GM18867 (cell line): ENCODE measurements around the gene CAD.

Source experiments
- ATAC-seq: cut with Tn5 transposase; IDR thresholded peaks from one replicate; pipeline ENCODE4 v1.9.1; 2021; ENCODE audit warnings: mild to moderate bottlenecking, moderate library complexity; ENCODE audit not compliant: unreplicated experiment

Gene CAD

DNA sequence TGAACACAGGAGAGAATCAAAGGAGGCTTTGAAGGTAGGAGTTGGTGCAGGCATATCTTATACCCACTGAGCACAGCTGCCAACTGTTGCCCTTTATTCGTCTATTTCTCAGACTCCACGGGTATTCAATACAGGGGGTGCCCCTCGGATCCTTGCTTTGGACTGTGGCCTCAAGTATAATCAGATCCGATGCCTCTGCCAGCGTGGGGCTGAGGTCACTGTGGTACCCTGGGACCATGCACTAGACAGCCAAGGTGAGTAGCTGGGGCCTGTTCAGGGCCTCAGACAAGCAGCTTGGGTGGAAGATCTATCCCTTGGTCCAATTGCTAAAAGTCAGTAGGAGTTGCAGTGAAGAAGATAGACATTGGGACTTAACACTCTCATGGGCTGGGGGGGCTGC, 5.2 kb downstream of the CAD start:
- ATAC-seq = no peak

DNA sequence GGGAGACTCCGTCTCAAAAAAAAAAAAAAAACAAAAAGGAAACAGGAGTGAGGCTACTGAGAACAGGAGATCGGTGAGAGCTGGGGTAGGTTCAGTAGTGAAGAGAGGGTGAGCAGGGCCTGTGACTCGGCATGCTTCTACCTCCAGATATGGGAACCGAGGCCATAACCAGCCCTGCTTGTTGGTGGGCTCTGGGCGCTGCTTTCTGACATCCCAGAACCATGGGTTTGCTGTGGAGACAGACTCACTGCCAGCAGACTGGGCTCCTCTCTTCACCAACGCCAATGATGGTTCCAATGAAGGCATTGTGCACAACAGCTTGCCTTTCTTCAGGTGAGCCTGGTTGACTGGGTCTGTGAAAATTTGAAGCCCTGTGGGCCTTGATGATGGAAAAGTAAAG, 6.2 kb downstream of the CAD start:
- no peak for ATAC-seq

DNA sequence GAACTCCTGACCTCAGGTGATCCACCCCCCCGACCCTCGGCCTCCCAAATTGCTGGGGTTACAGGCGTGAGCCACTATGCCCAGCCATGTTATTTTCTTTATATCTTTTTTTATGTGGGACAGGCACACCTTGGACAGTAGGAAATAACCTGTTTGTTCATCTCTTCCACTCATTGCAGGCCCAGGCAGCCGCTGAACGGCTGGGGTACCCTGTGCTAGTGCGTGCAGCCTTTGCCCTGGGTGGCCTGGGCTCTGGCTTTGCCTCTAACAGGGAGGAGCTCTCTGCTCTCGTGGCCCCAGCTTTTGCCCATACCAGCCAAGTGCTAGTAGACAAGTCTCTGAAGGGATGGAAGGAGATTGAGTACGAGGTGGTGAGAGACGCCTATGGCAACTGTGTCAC, 8.4 kb downstream of the CAD start:
- no peak for ATAC-seq

DNA sequence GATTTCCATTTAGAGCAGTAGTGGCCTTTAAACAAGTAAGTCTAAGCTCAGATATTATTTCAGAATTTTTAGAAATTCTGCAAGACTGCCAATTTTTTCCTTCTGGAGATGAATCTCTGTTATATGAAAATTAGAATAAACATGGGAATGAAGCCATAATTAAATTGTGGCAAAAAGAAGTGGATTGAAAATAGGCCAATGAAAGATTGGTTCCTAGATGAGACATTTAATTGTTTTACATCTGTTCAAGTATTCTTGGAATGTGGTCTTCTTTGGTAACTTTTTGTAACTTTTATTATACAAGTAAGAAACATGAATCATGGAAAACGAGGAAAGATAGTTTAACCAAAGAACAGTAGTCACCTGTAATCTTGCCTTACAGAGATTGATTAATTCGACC, 10.3 kb downstream of the CAD start:
- ATAC-seq = no peak

DNA sequence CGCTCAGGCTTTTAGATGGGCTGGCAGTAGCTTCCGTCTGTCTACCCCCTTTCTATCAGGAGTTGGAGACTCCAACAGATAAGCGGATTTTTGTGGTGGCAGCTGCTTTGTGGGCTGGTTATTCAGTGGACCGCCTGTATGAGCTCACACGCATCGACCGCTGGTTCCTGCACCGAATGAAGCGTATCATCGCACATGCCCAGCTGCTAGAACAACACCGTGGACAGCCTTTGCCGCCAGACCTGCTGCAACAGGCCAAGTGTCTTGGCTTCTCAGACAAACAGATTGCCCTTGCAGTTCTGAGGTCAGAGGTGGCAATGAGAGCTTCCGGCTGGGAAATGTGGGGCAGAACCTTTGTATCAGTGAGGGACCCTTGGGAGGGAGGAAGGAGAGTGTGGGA, 14.8 kb downstream of the CAD start:
- ATAC-seq = no peak

DNA sequence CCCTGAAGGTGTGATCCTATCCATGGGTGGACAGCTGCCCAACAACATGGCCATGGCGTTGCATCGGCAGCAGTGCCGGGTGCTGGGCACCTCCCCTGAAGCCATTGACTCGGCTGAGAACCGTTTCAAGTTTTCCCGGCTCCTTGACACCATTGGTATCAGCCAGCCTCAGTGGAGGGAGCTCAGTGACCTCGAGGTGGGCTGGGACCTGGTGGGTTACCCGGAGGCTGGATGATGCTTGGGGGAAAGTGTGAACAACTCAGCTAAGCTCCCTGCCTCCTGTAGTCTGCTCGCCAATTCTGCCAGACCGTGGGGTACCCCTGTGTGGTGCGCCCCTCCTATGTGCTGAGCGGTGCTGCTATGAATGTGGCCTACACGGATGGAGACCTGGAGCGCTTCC, 16.2 kb downstream of the CAD start:
- no peak for ATAC-seq

DNA sequence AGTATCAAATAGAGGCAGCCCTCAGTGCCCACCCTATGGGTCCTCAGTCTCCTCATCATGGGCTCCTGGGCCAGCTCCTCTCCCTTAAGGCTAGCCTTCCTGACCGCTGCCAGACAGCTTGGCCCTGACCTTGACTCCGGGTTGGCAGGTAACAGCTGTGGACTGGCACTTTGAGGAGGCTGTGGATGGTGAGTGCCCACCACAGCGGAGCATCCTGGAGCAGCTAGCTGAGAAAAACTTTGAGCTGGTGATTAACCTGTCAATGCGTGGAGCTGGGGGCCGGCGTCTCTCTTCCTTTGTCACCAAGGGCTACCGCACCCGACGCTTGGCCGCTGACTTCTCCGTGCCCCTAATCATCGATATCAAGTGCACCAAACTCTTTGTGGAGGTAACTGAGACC, 19.0 kb downstream of the CAD start:
- ATAC-seq = no peak

DNA sequence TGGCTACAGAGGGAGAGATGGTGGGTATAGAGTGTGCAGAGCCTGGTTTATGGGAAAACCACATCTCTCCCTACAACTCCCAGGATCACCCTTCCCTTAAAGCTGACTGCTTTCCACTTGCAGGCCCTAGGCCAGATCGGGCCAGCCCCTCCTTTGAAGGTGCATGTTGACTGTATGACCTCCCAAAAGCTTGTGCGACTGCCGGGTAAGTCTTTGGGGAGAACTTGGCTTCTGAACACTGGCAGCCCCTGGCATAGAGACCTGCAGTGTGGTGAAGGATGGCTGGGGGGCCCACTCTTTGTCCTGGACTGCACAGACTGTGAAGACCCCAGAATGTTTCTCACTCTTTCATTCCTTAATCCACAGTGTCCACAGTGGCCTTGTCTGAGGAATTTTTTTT, 19.5 kb downstream of the CAD start:
- no peak for ATAC-seq

DNA sequence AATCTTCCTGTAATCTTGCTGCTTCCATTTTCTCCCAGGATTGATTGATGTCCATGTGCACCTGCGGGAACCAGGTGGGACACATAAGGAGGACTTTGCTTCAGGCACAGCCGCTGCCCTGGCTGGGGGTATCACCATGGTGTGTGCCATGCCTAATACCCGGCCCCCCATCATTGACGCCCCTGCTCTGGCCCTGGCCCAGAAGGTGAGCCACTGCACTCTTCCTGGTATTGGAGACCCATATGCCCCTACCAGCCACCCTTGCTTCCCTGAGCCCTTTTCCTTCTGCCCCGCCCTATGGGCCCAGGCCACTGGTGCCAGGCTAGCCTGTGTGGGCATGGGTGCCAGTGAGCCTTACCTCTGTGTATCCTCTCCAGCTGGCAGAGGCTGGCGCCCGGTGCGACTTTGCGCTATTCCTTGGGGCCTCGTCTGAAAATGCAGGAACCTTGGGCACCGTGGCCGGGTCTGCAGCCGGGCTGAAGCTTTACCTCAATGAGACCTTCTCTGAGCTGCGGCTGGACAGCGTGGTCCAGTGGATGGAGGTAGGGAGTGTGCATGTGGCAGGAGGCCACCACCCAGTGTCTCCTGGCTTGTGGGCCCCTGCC, 20.3 kb downstream of the CAD start:
- no peak for ATAC-seq

DNA sequence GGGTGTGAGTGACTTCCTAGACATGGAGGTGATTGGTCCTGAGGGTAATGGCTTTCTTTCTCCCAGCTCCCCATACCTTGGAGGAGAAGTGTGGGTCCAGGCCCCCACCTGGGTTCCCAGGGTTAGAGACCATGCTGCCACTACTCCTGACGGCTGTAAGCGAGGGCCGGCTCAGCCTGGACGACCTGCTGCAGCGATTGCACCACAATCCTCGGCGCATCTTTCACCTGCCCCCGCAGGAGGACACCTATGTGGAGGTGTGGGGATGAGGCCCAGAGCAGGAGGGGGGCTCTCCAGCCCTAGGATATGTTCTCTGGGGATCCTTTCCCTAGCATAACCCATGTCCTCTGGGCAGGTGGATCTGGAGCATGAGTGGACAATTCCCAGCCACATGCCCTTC, 21.8 kb downstream of the CAD start:
- no peak for ATAC-seq

DNA sequence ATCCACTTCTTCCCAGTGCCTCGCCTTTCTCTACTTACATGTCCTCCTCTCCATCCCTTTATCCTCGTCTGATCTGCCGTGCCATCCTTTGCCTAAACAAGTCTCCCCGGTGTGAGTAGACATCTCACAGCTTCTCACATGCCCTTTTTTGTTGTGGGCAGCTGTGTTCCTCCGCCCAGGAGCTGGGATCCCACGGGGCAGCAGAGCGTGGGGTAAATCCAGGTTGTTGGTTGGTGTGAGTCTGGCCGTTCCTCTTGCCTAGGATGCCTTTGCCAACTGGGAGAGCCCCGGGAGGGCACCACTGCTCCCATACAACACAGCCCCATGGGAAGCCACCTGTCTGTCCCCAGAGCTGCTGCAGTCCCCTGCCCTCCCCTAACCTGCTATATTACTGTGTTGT, 23.2 kb downstream of the CAD start:
- no peak for ATAC-seq

DNA sequence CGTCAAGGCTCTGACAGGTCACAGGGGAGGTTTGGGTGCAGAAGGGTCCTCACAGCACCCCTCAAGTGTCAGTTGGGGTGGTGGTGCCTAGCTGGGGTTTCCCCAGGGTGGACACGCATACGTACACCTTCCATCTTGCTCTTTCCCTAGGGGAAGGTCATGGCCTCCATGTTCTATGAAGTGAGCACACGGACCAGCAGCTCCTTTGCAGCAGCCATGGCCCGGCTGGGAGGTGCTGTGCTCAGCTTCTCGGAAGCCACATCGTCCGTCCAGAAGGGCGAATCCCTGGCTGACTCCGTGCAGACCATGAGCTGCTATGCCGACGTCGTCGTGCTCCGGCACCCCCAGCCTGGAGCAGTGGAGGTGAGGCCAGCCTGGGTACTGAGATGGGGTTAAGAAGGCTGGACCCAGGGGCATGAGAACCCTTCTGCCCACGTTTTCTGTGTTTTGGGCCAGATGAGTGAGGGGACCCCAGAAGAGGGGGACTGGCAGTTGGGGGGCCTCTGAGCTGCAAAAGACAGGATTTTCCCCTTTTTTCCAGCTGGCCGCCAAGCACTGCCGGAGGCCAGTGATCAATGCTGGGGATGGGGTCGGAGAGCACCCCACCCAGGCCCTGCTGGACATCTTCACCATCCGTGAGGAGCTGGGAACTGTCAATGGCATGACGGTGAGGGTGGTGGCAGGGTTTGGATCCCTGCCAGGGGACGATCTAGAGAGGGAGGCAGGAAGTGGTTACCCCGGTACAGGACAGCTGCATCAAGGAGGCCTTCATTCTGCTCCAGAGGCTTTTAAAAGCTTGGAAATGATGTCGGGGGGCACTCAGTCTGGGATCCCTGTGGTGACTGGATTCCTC, 24.8 kb downstream of the CAD start:
- ATAC-seq = no peak

DNA sequence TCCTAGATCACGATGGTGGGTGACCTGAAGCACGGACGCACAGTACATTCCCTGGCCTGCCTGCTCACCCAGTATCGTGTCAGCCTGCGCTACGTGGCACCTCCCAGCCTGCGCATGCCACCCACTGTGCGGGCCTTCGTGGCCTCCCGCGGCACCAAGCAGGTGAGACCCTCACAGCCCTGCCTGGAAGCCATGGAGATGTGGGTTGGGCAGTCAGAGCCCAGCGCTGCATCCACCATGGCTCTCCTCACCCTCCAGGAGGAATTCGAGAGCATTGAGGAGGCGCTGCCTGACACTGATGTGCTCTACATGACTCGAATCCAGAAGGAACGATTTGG, 25.4 kb downstream of the CAD start:
- ATAC-seq = no peak

DNA sequence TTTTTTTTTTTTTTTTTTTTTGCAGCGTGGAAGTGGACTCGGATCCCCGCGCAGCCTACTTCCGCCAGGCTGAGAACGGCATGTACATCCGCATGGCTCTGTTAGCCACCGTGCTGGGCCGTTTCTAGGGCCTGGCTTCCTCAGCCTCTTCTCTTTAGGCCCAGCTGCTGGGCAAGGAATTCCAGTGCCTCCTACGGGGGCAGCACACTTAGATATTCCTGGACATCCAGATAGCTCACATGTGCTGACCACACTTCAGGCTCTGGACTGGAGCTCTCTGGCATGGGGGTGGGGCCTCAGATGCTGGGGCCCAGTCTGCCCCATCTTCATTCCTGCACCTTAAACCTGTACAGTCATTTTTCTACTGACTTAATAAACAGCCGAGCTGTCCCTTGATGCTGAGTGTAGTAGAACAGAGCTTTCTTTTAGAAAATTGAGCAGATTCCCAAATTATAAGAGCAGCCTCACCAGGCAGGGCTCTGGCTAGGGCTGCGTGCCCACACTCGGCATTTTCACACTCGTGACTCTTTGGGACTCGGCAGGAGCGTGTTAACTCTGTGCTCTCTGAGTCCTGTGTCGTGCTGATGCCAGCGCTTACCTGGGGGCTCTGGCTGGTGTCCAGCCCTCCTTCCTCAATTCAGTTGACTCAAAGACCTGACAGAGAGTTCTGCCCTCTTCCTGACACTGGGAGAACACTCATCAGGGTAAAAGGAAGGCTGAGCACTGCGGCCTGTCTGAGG, 26.4 kb downstream of the CAD start:
- ATAC-seq = no peak

DNA sequence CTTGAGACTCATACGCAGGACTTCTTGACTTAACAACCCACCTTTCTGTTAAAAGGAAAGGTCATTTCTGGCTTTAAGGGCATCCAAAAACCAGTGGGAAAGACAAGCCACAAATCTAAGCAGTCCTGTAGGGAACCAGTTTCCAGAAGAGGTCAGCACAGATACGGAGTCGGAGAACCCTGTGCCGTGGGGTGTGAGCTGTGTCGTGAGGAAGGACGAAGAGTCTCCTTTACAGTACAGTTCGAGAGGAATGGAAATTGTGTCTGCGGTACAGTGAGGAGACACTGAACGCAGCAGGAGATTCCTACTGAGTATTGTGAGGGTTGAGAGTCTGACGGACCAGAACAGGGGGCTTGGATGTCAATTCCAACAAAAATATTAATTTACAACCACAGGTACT, 27.9 kb downstream of the CAD start:
- no peak for ATAC-seq

DNA sequence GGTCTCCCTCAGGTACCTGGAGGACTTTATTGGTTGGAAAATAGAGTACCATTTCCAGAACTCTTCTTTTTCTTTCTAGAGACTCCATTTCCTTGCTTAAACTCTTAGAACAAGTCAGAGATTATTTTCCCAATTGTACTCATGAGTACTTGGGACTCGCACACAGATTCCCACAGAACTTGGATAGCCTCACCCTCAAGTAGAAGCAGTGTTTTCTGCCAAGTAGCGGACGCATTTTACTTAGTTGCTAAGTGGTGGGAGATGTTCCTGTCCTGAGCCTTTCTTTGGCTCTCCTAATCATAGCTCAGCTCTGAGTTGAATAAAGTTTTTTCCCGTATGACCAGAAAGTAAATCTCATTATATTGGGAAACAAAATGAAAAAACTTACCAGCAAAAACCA, 28.5 kb downstream of the CAD start:
- ATAC-seq = no peak

DNA sequence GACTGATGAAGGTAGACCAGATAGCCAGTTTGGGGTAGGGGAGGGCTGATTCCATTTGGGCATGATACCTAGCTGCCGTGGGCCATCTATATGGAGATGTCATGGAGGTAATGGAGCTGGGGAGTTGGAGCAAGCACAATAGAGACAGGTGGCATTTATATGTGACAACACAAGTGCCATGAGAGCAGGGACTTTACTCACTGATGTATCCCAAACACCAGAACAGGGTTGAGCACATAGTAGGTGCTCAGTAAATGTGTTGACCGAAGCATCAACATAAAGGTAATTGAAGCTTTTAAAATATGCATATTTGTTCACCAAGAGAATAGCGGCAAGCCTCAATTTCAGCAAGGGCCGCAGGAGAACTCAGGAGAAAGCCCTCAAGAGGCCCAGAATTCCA, 30.7 kb downstream of the CAD start:
- ATAC-seq = no peak

DNA sequence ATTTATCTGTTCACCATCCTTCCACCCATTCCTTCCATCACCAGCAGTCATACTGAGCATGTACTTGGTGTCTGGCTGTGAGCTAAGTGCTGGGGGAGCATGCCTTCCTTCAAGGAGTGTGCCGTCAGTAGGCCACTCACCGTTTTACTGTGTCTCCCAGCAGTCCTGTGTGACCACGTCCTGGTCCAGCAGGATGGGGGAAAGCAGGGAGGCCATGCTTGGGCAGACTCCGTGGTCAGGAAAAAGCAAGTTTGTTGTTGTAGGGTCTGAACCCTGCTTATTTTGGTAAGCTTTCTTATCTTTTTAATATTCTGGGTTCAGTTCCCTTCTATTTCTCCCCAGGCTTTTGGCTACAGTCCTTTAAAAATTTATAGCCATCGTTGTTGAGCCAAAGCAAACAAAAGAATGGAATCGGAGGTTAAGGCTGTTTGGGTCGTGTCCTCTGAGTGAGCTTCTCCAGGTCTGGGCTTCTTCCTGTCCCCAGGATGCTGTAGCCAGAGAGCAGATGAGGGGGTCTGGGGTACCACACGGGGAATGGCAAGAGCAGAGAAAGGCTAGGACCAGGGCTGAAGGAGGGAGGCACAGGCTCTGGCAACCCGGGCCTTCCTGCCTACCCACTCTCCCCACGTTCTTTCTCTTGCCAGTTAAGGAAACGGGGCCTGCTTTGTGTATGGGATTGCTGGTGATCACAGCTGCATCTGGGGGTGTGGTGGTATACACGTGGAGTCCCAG, 32.2 kb downstream of the CAD start:
- no peak for ATAC-seq

DNA sequence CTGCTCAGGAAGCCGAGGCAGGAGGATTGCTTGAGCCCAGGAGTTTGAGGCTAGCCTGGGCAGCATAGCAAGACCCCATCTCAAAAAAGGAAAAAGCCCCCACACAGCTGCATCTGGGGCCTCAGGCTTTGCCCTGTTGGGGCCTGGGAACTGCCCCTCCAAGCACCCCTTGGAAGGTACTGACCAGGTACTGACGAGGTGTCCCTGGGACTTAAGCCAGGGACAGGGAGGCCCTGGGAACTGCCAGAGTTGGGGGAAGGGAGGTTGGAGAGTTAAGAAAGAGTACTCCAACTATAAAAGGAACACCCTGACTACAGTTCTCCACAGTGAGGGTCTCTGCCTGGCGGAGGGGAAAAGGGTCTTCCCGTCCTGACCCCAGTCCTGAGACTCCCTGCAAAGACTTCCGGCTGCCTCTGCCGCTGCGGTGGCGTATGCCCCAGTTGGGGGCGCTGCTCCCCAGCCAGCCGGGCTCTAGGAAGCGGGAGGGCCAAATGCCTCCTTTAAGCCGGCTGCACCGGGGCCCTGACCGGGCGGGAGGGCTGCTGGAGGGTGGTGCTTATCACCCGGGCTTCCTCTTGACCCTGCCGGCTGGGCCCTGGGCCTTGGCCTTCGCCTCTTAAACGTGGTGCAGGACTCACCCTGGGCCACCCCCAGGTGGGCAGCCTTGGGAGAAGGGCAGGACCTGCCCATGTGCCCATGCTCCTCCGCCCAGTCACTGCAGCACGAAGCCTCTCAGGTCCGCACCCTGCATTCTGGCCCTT, 32.9 kb downstream of the CAD start:
- no peak for ATAC-seq

DNA sequence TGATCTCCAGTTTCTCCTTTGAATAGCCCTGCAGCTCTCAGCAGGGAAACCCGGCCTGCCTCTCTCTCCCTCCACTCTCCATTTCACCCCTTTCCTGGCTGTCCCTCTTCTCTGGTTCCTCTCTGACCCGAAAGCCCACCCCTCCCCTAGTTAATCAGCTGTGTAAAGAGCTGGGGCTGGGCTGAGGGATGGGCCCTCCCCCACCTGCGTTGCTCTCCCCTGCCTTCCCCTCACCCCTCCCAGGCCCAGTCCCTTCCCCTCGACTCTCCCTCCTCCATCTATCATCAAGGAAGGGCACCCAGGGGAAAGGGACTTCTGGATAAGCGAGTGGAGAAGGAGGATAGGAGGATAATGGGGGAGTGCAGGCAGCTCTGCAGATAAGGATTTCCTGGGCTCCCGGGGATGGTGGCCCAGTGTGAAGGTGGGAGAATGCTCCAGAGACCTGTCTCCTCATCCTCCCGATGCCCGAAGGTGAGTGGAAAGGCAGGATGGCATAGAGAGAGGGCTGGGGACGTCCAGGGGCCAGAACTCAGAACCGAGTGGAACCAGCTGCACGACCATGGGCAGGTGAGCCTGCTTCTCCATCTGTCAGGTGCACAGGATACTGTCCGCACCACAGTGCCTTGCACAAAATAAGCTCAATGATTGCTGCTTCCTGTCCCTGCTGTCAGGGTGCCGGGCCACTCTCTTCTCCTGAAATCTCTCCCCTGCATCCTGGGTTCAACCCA, 33.6 kb downstream of the CAD start:
- ATAC-seq = no peak
